ENCODE measurements around the gene TMSB10. TPM values are rescaled to one million over a fixed set of nuclear protein-coding genes. Genes with fewer than 3 reads are reported as not detected.
A peak's percentile ranks its signal among the peaks of the same experiment; 100 is the strongest.

The TMSB10 gene
- total RNA-seq = 1,000 to 10,000 TPM; 2,239 to 4,093 (median 3,173) TPM

- intact Hi-C loops (cut with DNase I) = no loop called here
Measured at GRCh38 chr2:84905181-84906107, at the start of gene TMSB10. TSS of gene TMSB10 (plus strand) at chr2:84905656.

DNA sequence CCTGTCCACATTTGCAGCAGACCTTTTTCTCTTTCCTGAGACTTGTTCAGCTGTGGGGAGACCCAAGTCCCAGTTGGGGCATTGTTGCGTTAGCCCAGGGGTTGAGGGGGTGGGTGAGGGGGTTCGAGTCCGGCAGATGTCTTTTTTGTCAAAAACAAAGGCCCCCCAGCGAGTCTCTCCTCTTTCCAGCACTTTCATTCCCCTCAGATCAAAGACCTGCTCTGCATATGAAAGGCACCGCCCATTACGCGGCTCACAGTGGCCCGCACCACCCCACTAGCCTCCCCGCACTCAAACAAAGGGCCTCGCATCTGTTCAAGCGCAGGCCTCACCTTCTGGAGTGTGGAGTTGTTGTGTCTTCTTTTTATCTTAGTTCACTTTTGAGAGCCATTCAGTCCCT, 49.7 kb upstream of the TMSB10 start:
- intact Hi-C loops (cut with DNase I) = no loop called here
- Histone ChIP-seq H3K36me3 (no peaks in the 10 kb centered on the region), H3K9me3 (no peaks in the 10 kb centered on the region), H3K4me3 (no peak overlapping the region), H3K27ac (no peak overlapping the region), H3K27me3 (no peaks in the 10 kb centered on the region), H3K4me1 (no peaks in the 10 kb centered on the region)
- 36 to 55% methylated on average over 8 to 11 of the region's 11 CpGs for WGBS, 2 donors
- no peak for DNase-seq
- TF ChIP-seq, protein P1, sequence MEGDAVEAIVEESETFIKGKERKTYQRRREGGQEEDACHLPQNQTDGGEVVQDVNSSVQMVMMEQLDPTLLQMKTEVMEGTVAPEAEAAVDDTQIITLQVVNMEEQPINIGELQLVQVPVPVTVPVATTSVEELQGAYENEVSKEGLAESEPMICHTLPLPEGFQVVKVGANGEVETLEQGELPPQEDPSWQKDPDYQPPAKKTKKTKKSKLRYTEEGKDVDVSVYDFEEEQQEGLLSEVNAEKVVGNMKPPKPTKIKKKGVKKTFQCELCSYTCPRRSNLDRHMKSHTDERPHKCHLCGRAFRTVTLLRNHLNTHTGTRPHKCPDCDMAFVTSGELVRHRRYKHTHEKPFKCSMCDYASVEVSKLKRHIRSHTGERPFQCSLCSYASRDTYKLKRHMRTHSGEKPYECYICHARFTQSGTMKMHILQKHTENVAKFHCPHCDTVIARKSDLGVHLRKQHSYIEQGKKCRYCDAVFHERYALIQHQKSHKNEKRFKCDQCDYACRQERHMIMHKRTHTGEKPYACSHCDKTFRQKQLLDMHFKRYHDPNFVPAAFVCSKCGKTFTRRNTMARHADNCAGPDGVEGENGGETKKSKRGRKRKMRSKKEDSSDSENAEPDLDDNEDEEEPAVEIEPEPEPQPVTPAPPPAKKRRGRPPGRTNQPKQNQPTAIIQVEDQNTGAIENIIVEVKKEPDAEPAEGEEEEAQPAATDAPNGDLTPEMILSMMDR (IDR thresholded peaks at IDR 0.05) = no peak
- TF ChIP-seq POLR2A (IDR thresholded peaks at IDR 0.05) = no peak

More at GRCh38 chr2:84905181-84906107, at the start of gene TMSB10:
- no peaks in the 10 kb centered on the region for H3K27me3 ChIP-seq
- no peaks in the 10 kb centered on the region for H3K36me3 ChIP-seq
- peaks cover 9 to 39% (median 20%) of the 10 kb centered on the region in 3 donors for H3K4me1 ChIP-seq
- H3K9me3 ChIP-seq = no peaks in the 10 kb centered on the region
- TF ChIP-seq, protein P1 (IDR thresholded peaks at IDR 0.05) = peak in 2 of 6 experiments; percentile 23 to 27
- peak in 3 of 4 donors; percentile 31 to 99 (median 98) for TF ChIP-seq POLR2A (IDR thresholded peaks at IDR 0.05)
- 0 to 7% methylated on average over 5 to 12 of the region's 94 CpGs for WGBS, 2 donors
- peak; percentile 55 for DNase-seq
- peak within 1 kb of the TSS; percentile 81 to 98 (median 86) for H3K4me3 ChIP-seq
- H3K27ac ChIP-seq = peak within 1 kb of the TSS; percentile 97 to 100 (median 98)

DNA sequence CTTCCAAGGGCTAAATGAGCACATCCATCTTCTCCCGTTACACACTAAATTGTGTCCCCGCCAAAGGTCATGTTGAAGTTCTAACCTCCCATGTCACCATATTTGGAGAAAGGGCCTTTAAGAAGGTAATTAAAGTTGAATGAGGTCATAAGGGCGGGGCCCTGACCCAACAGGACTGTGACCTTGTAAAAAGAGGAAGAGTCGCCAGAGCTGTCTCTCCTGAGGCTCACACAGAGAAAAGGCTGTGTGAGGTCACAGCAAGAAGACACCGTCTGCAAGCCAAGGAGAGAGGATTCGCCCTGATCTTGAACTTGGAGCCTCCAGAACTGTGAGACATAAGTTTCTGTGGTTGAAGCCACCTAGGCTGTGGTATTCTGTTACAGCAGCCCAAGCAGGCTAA, 48.7 kb upstream of the TMSB10 start:
- no peak for DNase-seq

GRCh38 chr2:84857566-84857965, 47.9 kb upstream of the TMSB10 start:
- H3K4me1 ChIP-seq = no peaks in the 10 kb centered on the region
- 73% methylated on average over 5 of the region's 5 CpGs for WGBS, 2 donors
- TF ChIP-seq, protein P1 (IDR thresholded peaks at IDR 0.05) = no peak
- no peak for TF ChIP-seq POLR2A (IDR thresholded peaks at IDR 0.05)
- H3K4me3 ChIP-seq = no peak overlapping the region
- H3K36me3 ChIP-seq = no peaks in the 10 kb centered on the region
- H3K27ac ChIP-seq = no peak overlapping the region
- no peaks in the 10 kb centered on the region for H3K9me3 ChIP-seq
- H3K27me3 ChIP-seq = no peaks in the 10 kb centered on the region
- intact Hi-C loops (cut with DNase I) = no loop called here
- DNase-seq = no peak

More for the DNA sequence above, 48.7 kb upstream of the TMSB10 start:
- no peaks in the 10 kb centered on the region for H3K27me3 ChIP-seq
- H3K9me3 ChIP-seq = no peaks in the 10 kb centered on the region
- intact Hi-C loops (cut with DNase I) = no loop called here
- 67 to 70% methylated on average over 5 to 6 of the region's 6 CpGs for WGBS, 2 donors
- TF ChIP-seq, protein P1 (IDR thresholded peaks at IDR 0.05) = no peak
- TF ChIP-seq POLR2A (IDR thresholded peaks at IDR 0.05) = no peak
- H3K27ac ChIP-seq = no peak overlapping the region
- no peak overlapping the region for H3K4me3 ChIP-seq
- H3K36me3 ChIP-seq = no peaks in the 10 kb centered on the region
- no peaks in the 10 kb centered on the region for H3K4me1 ChIP-seq

DNA sequence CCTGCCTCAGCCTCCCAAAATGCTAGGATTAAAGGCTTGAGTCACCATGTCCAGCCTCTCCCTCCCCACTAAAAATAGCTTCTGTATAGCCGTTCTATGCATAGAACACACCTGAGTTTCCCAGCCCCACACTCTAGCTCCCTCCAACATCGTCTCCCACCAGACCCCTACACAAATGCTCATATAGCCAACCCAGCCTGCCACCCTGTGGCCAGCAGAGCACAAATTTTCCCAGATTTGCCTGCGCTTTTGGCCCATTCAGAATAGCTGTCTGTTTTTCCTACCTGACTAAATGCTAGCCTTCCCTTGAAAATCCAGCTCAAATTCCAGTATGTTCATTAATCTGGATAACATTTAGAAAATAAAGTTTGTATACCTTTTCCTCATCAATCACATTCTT, 47.3 kb upstream of the TMSB10 start:
- H3K9me3 ChIP-seq = no peaks in the 10 kb centered on the region
- H3K36me3 ChIP-seq = no peaks in the 10 kb centered on the region
- no peaks in the 10 kb centered on the region for H3K27me3 ChIP-seq
- intact Hi-C loops (cut with DNase I) = no loop called here
- H3K27ac ChIP-seq = no peak overlapping the region
- no peak for TF ChIP-seq POLR2A (IDR thresholded peaks at IDR 0.05)
- TF ChIP-seq, protein P1 (IDR thresholded peaks at IDR 0.05) = no peak
- WGBS, 2 donors = 69 to 73% methylated on average over 3 of the region's 3 CpGs
- H3K4me3 ChIP-seq = no peak overlapping the region
- H3K4me1 ChIP-seq = no peaks in the 10 kb centered on the region
- DNase-seq = no peak
